Peyer's patch (tissue), 4 donors: Measurements from ENCODE around the gene COL9A3.

ENCODE experiments used
- CTCF ChIP-seq, 6 experiments: fragments of 450-650 bp in 4 of 6; fragments of 200-600 bp in 2 of 6; sonication (generic) in 1 of 6; IDR thresholded peaks; one replicate each; pipeline ENCODE4 v1.5.1; 2017 to 2019; ENCODE audit warnings: antibody characterized with exemption in 6 of 6, mild to moderate bottlenecking in 3 of 6, moderate library complexity in 1 of 6
- POLR2A ChIP-seq, 2 donors: fragments of 450-650 bp; IDR thresholded peaks; one replicate each; pipeline ENCODE4 v1.5.1; 2017; ENCODE audit warnings: antibody characterized with exemption in 2 of 2, mild to moderate bottlenecking in 2 of 2, moderate library complexity in 2 of 2

GRCh38 chr20:62874964-62875344, 58.1 kb downstream of the COL9A3 start:
- TF ChIP-seq CTCF (IDR thresholded peaks at IDR 0.05) (no peak), POLR2A (IDR thresholded peaks at IDR 0.05) (no peak)
